ENCODE measurements around the gene IGSF8. TPM values are rescaled to one million over a fixed set of nuclear protein-coding genes. Genes with fewer than 3 reads are reported as not detected.

IGSF8 gene
- polyA plus RNA-seq, 1 of the 3 experiments (the other 2 are of a cell fraction), result 67.9 TPM

DNA sequence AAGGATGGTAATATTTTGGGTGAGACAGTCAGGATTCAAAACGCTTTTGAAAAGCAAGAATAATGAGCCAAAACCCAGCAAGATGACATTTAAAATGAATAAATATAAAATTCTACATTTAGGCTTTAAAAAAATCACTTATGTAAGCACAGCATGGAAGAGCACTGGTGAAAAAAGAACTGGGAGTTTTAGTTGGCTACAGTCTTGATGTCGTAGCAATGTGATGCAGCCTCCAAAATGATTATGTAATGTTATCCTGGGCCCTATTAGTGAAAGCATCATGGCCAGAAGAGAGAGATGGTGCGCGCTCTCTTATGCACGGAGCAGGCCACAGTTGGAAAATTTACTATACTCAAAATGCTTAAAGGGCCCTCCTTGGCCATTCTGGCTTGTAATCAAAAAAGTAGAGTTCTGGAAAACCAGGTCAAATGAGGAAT is 11.9 kb downstream of the IGSF8 start:
- H3K36me3 ChIP-seq (replicated peaks in 1 of 2; ENCODE audit: control insufficient read depth in 1 of 2, insufficient read depth in 2 of 2, low read length in 1 of 2), result peaks cover 0 to 2% of the 10 kb centered on the region in 2 experiments
- ChIA-PET POLR2A (interaction anchor here (0.7 to 1.7 kb wide), 2 partner anchors 12 to 56 kb away, joined by 3 to 5 read pairs; partner anchors contain the start of gene IGSF8), CTCF (interaction anchor here (0.7 to 8.2 kb wide), 25 partner anchors 8 to 292 kb away, joined by 3 to 132 read pairs (median 8); partner anchors contain the start of genes CASQ1, IGSF8 and KCNJ10)
- H3K79me2 ChIP-seq (ENCODE audit: insufficient read depth), result no peaks in the 10 kb centered on the region
- H3K27ac ChIP-seq (ENCODE audit: low read depth in 2 of 2, low read length in 1 of 2), result no peak overlapping the region
- H3K9ac ChIP-seq, result no peak overlapping the region
- no peak for DNase-seq
- H3K9me3 ChIP-seq, result no peaks in the 10 kb centered on the region
- WGBS (ENCODE audit: low lambda C conversion rate), result 77% methylated on average over 5 of the region's 5 CpGs
- no peak overlapping the region for H2AFZ ChIP-seq (ENCODE audit: low read depth)
- peaks cover 0 to 8% of the 10 kb centered on the region in 2 experiments; a peak in 1 of 4 replicates for H3K4me1 ChIP-seq (ENCODE audit: control insufficient read depth in 1 of 2, insufficient read depth in 2 of 2, low read depth in 1 of 2, low read length in 1 of 2)
- H3K27me3 ChIP-seq (ENCODE audit: insufficient read depth), result peaks cover 16% of the 10 kb centered on the region; the same call in 1 of the 2 replicates
- H3K4me3 ChIP-seq (ENCODE audit: low read depth in 2 of 2, low read length in 1 of 2), result no peak overlapping the region
- no peaks in the 10 kb centered on the region for H3F3A ChIP-seq (replicated peaks; ENCODE audit: insufficient read depth)
- H3K9me2 ChIP-seq, result no peaks in the 10 kb centered on the region
- TF ChIP-seq FOXJ3 (CRISPR knock-in tag; IDR thresholded peaks at IDR 0.05) (no peak), JUND (IDR thresholded peaks at IDR 0.05) (no peak), TEAD4 (IDR thresholded peaks at IDR 0.05; ENCODE audit: borderline replicate concordance, insufficient read depth) (no peak), FOXM1 (IDR thresholded peaks at IDR 0.05; ENCODE audit: low read depth) (no peak), RAD21 (IDR thresholded peaks at IDR 0.05; ENCODE audit: low read length) (no peak), FOSL2 (IDR thresholded peaks at IDR 0.05; ENCODE audit: borderline replicate concordance, low read depth) (no peak), TCF12 (IDR thresholded peaks at IDR 0.05) (no peak), YY1 (IDR thresholded peaks at IDR 0.05; ENCODE audit: low read depth) (no peak), POLR2AphosphoS5 (IDR thresholded peaks at IDR 0.05; ENCODE audit: low read depth, low read length) (no peak), RFX5 (IDR thresholded peaks at IDR 0.05; ENCODE audit: low read length) (no peak)
- TF ChIP-seq, protein P1, sequence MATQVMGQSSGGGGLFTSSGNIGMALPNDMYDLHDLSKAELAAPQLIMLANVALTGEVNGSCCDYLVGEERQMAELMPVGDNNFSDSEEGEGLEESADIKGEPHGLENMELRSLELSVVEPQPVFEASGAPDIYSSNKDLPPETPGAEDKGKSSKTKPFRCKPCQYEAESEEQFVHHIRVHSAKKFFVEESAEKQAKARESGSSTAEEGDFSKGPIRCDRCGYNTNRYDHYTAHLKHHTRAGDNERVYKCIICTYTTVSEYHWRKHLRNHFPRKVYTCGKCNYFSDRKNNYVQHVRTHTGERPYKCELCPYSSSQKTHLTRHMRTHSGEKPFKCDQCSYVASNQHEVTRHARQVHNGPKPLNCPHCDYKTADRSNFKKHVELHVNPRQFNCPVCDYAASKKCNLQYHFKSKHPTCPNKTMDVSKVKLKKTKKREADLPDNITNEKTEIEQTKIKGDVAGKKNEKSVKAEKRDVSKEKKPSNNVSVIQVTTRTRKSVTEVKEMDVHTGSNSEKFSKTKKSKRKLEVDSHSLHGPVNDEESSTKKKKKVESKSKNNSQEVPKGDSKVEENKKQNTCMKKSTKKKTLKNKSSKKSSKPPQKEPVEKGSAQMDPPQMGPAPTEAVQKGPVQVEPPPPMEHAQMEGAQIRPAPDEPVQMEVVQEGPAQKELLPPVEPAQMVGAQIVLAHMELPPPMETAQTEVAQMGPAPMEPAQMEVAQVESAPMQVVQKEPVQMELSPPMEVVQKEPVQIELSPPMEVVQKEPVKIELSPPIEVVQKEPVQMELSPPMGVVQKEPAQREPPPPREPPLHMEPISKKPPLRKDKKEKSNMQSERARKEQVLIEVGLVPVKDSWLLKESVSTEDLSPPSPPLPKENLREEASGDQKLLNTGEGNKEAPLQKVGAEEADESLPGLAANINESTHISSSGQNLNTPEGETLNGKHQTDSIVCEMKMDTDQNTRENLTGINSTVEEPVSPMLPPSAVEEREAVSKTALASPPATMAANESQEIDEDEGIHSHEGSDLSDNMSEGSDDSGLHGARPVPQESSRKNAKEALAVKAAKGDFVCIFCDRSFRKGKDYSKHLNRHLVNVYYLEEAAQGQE (IDR thresholded peaks at IDR 0.05; ENCODE audit: low read depth, low read length), result no peak
- TF ChIP-seq, protein P2, sequence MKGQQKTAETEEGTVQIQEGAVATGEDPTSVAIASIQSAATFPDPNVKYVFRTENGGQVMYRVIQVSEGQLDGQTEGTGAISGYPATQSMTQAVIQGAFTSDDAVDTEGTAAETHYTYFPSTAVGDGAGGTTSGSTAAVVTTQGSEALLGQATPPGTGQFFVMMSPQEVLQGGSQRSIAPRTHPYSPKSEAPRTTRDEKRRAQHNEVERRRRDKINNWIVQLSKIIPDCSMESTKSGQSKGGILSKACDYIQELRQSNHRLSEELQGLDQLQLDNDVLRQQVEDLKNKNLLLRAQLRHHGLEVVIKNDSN (IDR thresholded peaks at IDR 0.05; ENCODE audit: borderline replicate concordance, low read depth), result no peak
- no peaks in the 10 kb centered on the region for H4K20me1 ChIP-seq (ENCODE audit: insufficient read depth)
- H3K4me2 ChIP-seq, result no peak overlapping the region

Measured in SK-N-SH (cell line).